Measurements from ENCODE around the gene CHCHD6. TPM values are rescaled to one million over a fixed set of nuclear protein-coding genes. Genes with fewer than 3 reads are reported as not detected.
A peak's percentile ranks its signal among the peaks of the same experiment; 100 is the strongest.

CHCHD6 gene
- total RNA-seq, 4 donors from 2014 or later, result 2.4 to 44.6 (median 5.1) TPM

- DNase-seq, result no peak
- TF ChIP-seq CTCF (IDR thresholded peaks at IDR 0.05), result no peak
- TF ChIP-seq POLR2A (IDR thresholded peaks at IDR 0.05), result no peak
- H3K36me3 ChIP-seq, result no peaks in the 10 kb centered on the region
Measured at GRCh38 chr3:126732281-126733060, 28.4 kb downstream of the CHCHD6 start.

DNA sequence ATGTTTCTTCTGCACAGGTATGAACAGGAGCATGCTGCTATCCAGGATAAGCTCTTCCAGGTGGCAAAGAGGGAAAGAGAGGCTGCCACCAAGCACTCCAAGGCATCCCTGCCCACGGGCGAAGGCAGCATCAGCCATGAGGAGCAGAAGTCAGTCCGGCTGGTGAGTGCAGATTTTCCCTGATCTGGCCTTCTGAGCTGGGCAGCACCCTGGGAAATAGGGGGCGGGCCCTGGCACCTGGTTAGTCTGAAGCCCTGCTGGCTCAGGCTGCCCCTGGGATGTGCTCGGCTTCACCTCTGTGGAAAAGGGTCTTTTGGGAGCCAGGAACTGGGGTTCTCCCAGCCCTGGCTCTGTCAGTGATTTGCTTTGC is 29.0 kb downstream of the CHCHD6 start:
- TF ChIP-seq CTCF (IDR thresholded peaks at IDR 0.05) (no peak), POLR2A (IDR thresholded peaks at IDR 0.05) (no peak)
- Histone ChIP-seq H3K27ac (no peak overlapping the region), H3K4me1 (no peaks in the 10 kb centered on the region), H3K36me3 (no peaks in the 10 kb centered on the region), H3K9me3 (no peaks in the 10 kb centered on the region), H3K4me3 (no peak overlapping the region), H3K27me3 (no peaks in the 10 kb centered on the region)
- peak in 1 of 3 donors; percentile 27 for DNase-seq

More at GRCh38 chr3:126732281-126733060, 28.4 kb downstream of the CHCHD6 start:
- H3K4me1 ChIP-seq, result no peaks in the 10 kb centered on the region
- H3K27me3 ChIP-seq, result no peaks in the 10 kb centered on the region
- H3K27ac ChIP-seq, result no peak overlapping the region
- no peaks in the 10 kb centered on the region for H3K9me3 ChIP-seq
- H3K4me3 ChIP-seq, result no peak overlapping the region

- no peak overlapping the region for H3K27ac ChIP-seq
- no peaks in the 10 kb centered on the region for H3K9me3 ChIP-seq
- no peaks in the 10 kb centered on the region for H3K27me3 ChIP-seq
- no peaks in the 10 kb centered on the region for H3K4me1 ChIP-seq
- TF ChIP-seq POLR2A (IDR thresholded peaks at IDR 0.05) (no peak), CTCF (IDR thresholded peaks at IDR 0.05) (no peak)
- H3K4me3 ChIP-seq, result no peak overlapping the region
- H3K36me3 ChIP-seq, result no peaks in the 10 kb centered on the region
- peak in 1 of 3 donors; percentile 17 for DNase-seq
Measured at GRCh38 chr3:126734106-126734723, 30.2 kb downstream of the CHCHD6 start.

GRCh38 chr3:126737527-126737926 is 33.5 kb downstream of the CHCHD6 start:
- H3K36me3 ChIP-seq, result no peaks in the 10 kb centered on the region
- H3K27me3 ChIP-seq, result no peaks in the 10 kb centered on the region
- no peak overlapping the region for H3K4me3 ChIP-seq
- TF ChIP-seq POLR2A (IDR thresholded peaks at IDR 0.05) (no peak), CTCF (IDR thresholded peaks at IDR 0.05) (no peak)
- H3K4me1 ChIP-seq, result no peaks in the 10 kb centered on the region
- no peak for DNase-seq
- H3K27ac ChIP-seq, result no peak overlapping the region
- no peaks in the 10 kb centered on the region for H3K9me3 ChIP-seq

DNA sequence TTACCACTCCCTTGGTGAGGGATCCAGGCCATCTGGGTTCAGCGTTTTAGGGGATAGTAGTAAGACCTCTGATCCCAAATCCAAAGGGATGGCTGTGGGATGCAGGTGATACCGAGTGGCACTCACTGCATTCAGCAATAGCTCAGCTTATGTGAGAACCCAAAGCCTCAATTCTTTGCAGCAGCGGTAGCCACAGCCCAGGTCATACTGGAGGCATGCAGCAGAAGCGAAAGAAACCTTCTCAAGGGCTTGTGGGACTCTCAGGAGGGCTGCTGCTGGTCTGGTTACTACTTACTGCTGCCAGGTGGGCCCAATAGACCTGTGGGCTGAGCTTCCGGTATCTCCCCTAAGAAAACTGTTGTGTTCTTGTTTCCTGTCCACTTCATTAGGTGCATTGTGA is 38.0 kb downstream of the CHCHD6 start:
- H3K27me3 ChIP-seq, result no peaks in the 10 kb centered on the region
- no peak for DNase-seq
- TF ChIP-seq CTCF (IDR thresholded peaks at IDR 0.05), result no peak
- no peak for TF ChIP-seq POLR2A (IDR thresholded peaks at IDR 0.05)
- H3K4me1 ChIP-seq, result no peaks in the 10 kb centered on the region
- no peak overlapping the region for H3K27ac ChIP-seq
- H3K36me3 ChIP-seq, result no peaks in the 10 kb centered on the region
- no peak overlapping the region for H3K4me3 ChIP-seq
- no peaks in the 10 kb centered on the region for H3K9me3 ChIP-seq
